Measurements from ENCODE around the gene CDHR1.
"Not testable (repeated sequence)": the region's sequence is repeated elsewhere in the genome, so short reads cannot be mapped to it uniquely, and the experiment has no call there.

CDHR1 gene

DNA sequence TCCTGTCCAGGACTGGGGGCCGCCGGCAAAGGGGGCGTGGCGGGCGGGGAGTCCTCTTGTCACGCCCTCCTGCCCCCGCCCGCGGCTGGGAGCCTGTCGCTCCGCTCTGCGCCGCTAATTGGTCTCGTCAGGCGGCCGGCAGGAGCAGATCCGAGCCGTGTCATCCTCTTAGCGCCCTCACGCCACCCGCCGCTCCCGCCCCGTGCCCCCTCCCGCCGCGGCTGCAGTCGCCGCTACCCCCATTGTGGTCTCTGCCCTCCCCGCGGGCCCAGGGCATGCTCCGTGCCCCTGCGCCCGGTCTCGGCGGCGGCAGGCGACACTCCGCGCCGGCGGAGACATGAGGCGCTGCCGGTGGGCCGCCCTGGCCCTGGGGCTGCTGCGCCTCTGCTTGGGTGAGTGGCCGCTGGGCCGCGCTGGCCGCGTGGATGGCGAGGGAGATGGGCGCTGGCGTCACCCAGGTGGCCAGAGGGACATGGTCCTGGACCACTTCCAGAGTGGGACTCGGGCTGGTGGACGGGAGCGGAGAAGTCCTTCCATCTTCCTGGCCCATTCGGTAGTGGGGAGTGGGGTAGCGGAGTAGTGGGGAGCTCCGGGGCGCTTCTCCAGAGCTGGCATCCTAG lies at the start of gene CDHR1:
CDHR1 (plus strand) TSS at position 114 of the 620 bp plus-strand sequence; CDS start at position 338, 224 bp downstream.
- DNase-seq (ENCODE audit: low read depth), result no peak
- TF ChIP-seq, protein P1, sequence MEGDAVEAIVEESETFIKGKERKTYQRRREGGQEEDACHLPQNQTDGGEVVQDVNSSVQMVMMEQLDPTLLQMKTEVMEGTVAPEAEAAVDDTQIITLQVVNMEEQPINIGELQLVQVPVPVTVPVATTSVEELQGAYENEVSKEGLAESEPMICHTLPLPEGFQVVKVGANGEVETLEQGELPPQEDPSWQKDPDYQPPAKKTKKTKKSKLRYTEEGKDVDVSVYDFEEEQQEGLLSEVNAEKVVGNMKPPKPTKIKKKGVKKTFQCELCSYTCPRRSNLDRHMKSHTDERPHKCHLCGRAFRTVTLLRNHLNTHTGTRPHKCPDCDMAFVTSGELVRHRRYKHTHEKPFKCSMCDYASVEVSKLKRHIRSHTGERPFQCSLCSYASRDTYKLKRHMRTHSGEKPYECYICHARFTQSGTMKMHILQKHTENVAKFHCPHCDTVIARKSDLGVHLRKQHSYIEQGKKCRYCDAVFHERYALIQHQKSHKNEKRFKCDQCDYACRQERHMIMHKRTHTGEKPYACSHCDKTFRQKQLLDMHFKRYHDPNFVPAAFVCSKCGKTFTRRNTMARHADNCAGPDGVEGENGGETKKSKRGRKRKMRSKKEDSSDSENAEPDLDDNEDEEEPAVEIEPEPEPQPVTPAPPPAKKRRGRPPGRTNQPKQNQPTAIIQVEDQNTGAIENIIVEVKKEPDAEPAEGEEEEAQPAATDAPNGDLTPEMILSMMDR (IDR thresholded peaks at IDR 0.05; ENCODE audit: control insufficient read depth, insufficient read depth, low read depth, low read length, missing control alignments), result no peak
- peak within 1 kb of the TSS; percentile 18 for H3K4me3 ChIP-seq (ENCODE audit: control insufficient read depth, low read depth, low read length)

DNA sequence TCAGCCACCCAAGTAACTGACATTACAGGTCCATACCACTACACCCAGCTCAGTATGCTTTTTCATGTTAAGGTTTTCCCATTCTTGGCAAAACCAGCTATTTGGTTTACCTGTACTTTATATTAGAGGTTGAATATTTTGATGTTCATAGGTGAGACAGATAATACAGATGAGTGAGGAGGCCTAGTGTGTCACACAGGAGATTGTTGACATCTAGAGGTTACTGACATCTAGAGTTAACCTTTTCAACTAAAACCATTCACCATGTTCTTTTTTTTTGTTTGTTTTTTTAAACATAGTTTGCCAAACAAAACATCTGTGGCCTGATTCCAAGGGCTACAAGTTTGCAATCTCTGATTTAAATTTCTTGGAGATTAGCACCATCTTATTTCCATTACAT lies 47.0 kb upstream of the CDHR1 start:
- TF ChIP-seq, protein P1 (IDR thresholded peaks at IDR 0.05; ENCODE audit: control insufficient read depth, insufficient read depth, low read depth, low read length, missing control alignments), result no peak
- H3K4me3 ChIP-seq (ENCODE audit: control insufficient read depth, low read depth, low read length), result no peak overlapping the region
- no peak for DNase-seq (ENCODE audit: low read depth)

DNA sequence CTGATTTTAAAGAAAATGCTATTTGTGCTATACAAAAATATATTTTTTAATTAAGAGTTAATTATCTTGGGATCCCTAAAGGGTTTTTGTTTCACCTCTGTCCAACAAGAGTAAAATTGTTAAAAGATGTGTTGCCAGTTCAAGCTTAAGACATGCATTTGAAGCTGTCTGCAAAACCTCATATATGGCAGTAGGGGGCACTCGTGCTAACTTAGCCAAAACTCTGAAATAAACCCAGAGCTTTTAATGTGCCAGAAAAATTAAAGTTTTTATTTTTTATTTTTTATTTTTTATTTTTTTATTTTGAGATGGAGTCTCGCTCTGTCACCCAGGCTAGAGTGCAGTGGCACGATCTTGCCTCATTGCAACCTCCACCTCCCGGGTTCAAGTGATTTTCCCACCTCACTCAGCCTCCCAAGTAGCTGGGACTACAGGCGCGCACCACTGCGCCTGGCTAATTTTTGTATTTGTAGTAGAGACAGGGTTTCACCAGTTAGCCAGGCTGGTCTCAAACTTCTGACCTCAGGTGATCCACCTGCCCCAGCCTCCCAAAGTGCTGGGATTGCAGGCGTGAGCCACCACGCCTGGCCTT lies 46.2 kb upstream of the CDHR1 start:
- not testable (repeated sequence) for DNase-seq (ENCODE audit: low read depth); H3K4me3 ChIP-seq (ENCODE audit: control insufficient read depth, low read depth, low read length)
- TF ChIP-seq, protein P1 (IDR thresholded peaks at IDR 0.05; ENCODE audit: control insufficient read depth, insufficient read depth, low read depth, low read length, missing control alignments), result peak; percentile 70

DNA sequence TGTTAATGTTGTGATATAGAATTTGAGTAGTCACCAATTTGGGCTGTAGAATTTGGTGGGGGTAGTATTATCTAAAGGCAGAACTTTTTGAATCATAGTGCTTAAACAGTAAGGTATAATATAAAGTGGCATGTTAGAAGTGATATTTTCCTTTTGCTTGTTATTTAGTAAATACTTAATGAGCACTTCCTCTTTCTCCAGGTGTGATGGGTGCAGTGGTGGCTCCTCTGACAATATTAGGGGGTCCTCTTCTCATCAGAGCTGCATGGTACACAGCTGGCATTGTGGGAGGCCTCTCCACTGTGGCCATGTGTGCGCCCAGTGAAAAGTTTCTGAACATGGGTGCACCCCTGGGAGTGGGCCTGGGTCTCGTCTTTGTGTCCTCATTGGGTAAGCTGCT lies 44.5 kb upstream of the CDHR1 start:
- H3K4me3 ChIP-seq (ENCODE audit: control insufficient read depth, low read depth, low read length), result no peak overlapping the region
- TF ChIP-seq, protein P1 (IDR thresholded peaks at IDR 0.05; ENCODE audit: control insufficient read depth, insufficient read depth, low read depth, low read length, missing control alignments), result no peak
- no peak for DNase-seq (ENCODE audit: low read depth)

DNA sequence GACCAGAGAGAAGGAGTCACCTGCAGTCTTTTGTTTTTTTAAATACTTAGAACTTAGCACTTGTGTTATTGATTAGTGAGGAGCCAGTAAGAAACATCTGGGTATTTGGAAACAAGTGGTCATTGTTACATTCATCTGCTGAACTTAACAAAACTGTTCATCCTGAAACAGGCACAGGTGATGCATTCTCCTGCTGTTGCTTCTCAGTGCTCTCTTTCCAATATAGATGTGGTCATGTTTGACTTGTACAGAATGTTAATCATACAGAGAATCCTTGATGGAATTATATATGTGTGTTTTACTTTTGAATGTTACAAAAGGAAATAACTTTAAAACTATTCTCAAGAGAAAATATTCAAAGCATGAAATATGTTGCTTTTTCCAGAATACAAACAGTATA lies 41.6 kb upstream of the CDHR1 start:
- no peak overlapping the region for H3K4me3 ChIP-seq (ENCODE audit: control insufficient read depth, low read depth, low read length)
- no peak for DNase-seq (ENCODE audit: low read depth)
- TF ChIP-seq, protein P1 (IDR thresholded peaks at IDR 0.05; ENCODE audit: control insufficient read depth, insufficient read depth, low read depth, low read length, missing control alignments), result no peak

DNA sequence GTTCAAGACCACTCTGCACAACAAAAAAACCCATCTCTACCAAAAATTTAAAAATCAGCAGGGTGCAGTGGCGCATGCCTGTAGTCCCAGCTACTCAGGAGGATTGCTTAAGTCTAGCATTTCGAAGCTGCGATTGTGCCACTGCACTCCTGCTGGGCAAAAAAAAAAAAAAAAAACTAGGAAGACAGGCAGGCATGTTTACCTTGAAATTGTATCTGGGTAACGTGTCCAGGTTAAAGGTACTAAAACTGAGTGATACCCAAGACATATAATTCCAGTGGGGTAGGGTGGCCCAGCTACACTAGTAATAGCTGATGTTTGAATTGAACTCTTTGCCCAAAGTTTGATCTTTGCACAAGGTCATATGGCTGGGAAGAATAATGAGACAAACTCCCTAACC lies 38.8 kb upstream of the CDHR1 start:
- no peak for DNase-seq (ENCODE audit: low read depth)
- TF ChIP-seq, protein P1 (IDR thresholded peaks at IDR 0.05; ENCODE audit: control insufficient read depth, insufficient read depth, low read depth, low read length, missing control alignments), result no peak
- no peak overlapping the region for H3K4me3 ChIP-seq (ENCODE audit: control insufficient read depth, low read depth, low read length)
